ENCODE results near the gene SOX21.

GRCh38 chr13:94712287-94712811 lies at the start of gene SOX21:
- no peak for TF ChIP-seq CTCF (IDR thresholded peaks at IDR 0.05)
- no peak for TF ChIP-seq POLR2A (IDR thresholded peaks at IDR 0.05)
- TF ChIP-seq POLR2AphosphoS5 (IDR thresholded peaks at IDR 0.05), result no peak

All from sigmoid colon (tissue), 4 donors.